Measurements from ENCODE around the gene PLAAT2. TPM values are rescaled to one million over a fixed set of nuclear protein-coding genes. Genes with fewer than 3 reads are reported as not detected.
"Not testable (repeated sequence)": the region's sequence is repeated elsewhere in the genome, so short reads cannot be mapped to it uniquely, and the experiment has no call there.

The PLAAT2 gene
- total RNA-seq, 2 experiments from 2014 or later = 0.57 TPM; not detected in 1

GRCh38 chr11:63537293-63538101 is 25.7 kb downstream of the PLAAT2 start:
- no peak for DNase-seq

GRCh38 chr11:63536669-63537292 is 26.4 kb downstream of the PLAAT2 start, which contains the start of gene PLAAT4:
PLAAT4 (plus strand) TSS chr11:63536808; CDS start chr11:63536869, 61 bp downstream.
- ChIA-PET POLR2A (interaction anchor here (0.5 to 6.2 kb wide), 10 partner anchors 9 to 696 kb away, joined by 3 to 106 read pairs (median 6); partner anchors contain the start of genes LGALS12 and PLAAT2), CTCF (interaction anchor here (0.5 to 4.3 kb wide), 17 partner anchors 8 to 447 kb away, joined by 3 to 32 read pairs (median 4); partner anchors contain the start of gene PLAAT2)
- peaks cover 70% of the 10 kb centered on the region for H3K4me1 Mint-ChIP-seq (ENCODE audit: low read depth)
- DNase-seq (peak; percentile 48), ATAC-seq (peak; percentile 71)
- H3K27me3 Mint-ChIP-seq (ENCODE audit: low read depth) = no peaks in the 10 kb centered on the region
- H3K36me3 Mint-ChIP-seq (ENCODE audit: low read depth) = peaks cover 11% of the 10 kb centered on the region
- peak within 1 kb of the TSS; percentile 92 for H3K27ac Mint-ChIP-seq
- H3K4me3 Mint-ChIP-seq = peak within 1 kb of the TSS; percentile 84
- H3K9me3 Mint-ChIP-seq (ENCODE audit: insufficient read depth) = no peaks in the 10 kb centered on the region

More at GRCh38 chr11:63537293-63538101, 25.7 kb downstream of the PLAAT2 start:
- POLR2A ChIA-PET = interaction anchor here (0.9 to 6.2 kb wide), 8 partner anchors 9 to 697 kb away, joined by 3 to 106 read pairs (median 6); partner anchors contain the start of gene PLAAT2
- Mint-ChIP-seq H3K9me3 (ENCODE audit: insufficient read depth) (no peaks in the 10 kb centered on the region), H3K27me3 (ENCODE audit: low read depth) (no peaks in the 10 kb centered on the region), H3K36me3 (ENCODE audit: low read depth) (peaks cover 11% of the 10 kb centered on the region), H3K4me1 (ENCODE audit: low read depth) (peaks cover 64% of the 10 kb centered on the region), H3K27ac (peak overlapping the region; percentile 92), H3K4me3 (peak overlapping the region; percentile 84)
- CTCF ChIA-PET = interaction anchor here (0.8 to 4.3 kb wide), 11 partner anchors 8 to 99 kb away, joined by 3 to 32 read pairs (median 4); partner anchors contain the start of gene PLAAT2
- ATAC-seq = peak; percentile 28

GRCh38 chr11:63535734-63536133 is 27.4 kb downstream of the PLAAT2 start:
- Mint-ChIP-seq H3K27me3 (ENCODE audit: low read depth) (no peaks in the 10 kb centered on the region), H3K36me3 (ENCODE audit: low read depth) (peaks cover 8% of the 10 kb centered on the region), H3K4me3 (peak overlapping the region; percentile 84), H3K9me3 (ENCODE audit: insufficient read depth) (no peaks in the 10 kb centered on the region), H3K4me1 (ENCODE audit: low read depth) (peaks cover 76% of the 10 kb centered on the region), H3K27ac (peak overlapping the region; percentile 92)
- POLR2A ChIA-PET = interaction anchor here (1.4 to 6.2 kb wide), 5 partner anchors 10 to 695 kb away, joined by 6 to 106 read pairs (median 16); partner anchors contain the start of gene PLAAT2
- CTCF ChIA-PET = interaction anchor here (0.8 to 4.3 kb wide), 6 partner anchors 16 to 202 kb away, joined by 3 to 30 read pairs (median 8); no protein-coding TSS in a partner anchor
- ATAC-seq (peak; percentile 41), DNase-seq (peak; percentile 67)

- DNase-seq = peak; percentile 44
- Mint-ChIP-seq H3K9me3 (ENCODE audit: insufficient read depth) (no peaks in the 10 kb centered on the region), H3K27ac (peak overlapping the region; percentile 92), H3K27me3 (ENCODE audit: low read depth) (no peaks in the 10 kb centered on the region), H3K4me3 (peak overlapping the region; percentile 42), H3K4me1 (ENCODE audit: low read depth) (peaks cover 74% of the 10 kb centered on the region), H3K36me3 (ENCODE audit: low read depth) (peaks cover 3% of the 10 kb centered on the region)
- peak; percentile 12 for ATAC-seq
- CTCF ChIA-PET = interaction anchor here (0.6 to 4.3 kb wide), 4 partner anchors 16 to 101 kb away, joined by 3 to 30 read pairs (median 12); no protein-coding TSS in a partner anchor
- POLR2A ChIA-PET = interaction anchor here (3.5 to 6.2 kb wide), 2 partner anchors 17 to 30 kb away, joined by 27 to 106 read pairs; partner anchors contain the start of gene PLAAT2
Measured at GRCh38 chr11:63534895-63535461, 28.2 kb downstream of the PLAAT2 start.

GRCh38 chr11:63534076-63534475 is 29.1 kb downstream of the PLAAT2 start:
- ChIA-PET POLR2A (interaction anchor here (1.1 kb wide), 1 partner anchor 17 kb away, joined by 5 read pairs; no protein-coding TSS in a partner anchor), CTCF (interaction anchor here (0.9 to 2.8 kb wide), 3 partner anchors 17 to 102 kb away, joined by 3 to 12 read pairs (median 4); no protein-coding TSS in a partner anchor)
- peaks cover 82% of the 10 kb centered on the region for H3K4me1 Mint-ChIP-seq (ENCODE audit: low read depth)

GRCh38 chr11:63532799-63533475 is 30.2 kb downstream of the PLAAT2 start:
- DNase-seq (no peak), ATAC-seq (no peak)
- Mint-ChIP-seq H3K9me3 (ENCODE audit: insufficient read depth) (no peaks in the 10 kb centered on the region), H3K4me3 (no peak overlapping the region), H3K27ac (no peak overlapping the region), H3K4me1 (ENCODE audit: low read depth) (peaks cover 79% of the 10 kb centered on the region), H3K36me3 (ENCODE audit: low read depth) (no peaks in the 10 kb centered on the region), H3K27me3 (ENCODE audit: low read depth) (no peaks in the 10 kb centered on the region)
- POLR2A ChIA-PET = no interaction called here
- CTCF ChIA-PET = interaction anchor here (0.9 to 2.8 kb wide), 5 partner anchors 16 to 103 kb away, joined by 3 to 12 read pairs (median 3); no protein-coding TSS in a partner anchor

More at GRCh38 chr11:63534076-63534475, 29.1 kb downstream of the PLAAT2 start:
- H3K36me3 Mint-ChIP-seq (ENCODE audit: low read depth) = peaks cover 3% of the 10 kb centered on the region
- H3K4me3 Mint-ChIP-seq = no peak overlapping the region
- H3K27me3 Mint-ChIP-seq (ENCODE audit: low read depth) = no peaks in the 10 kb centered on the region
- DNase-seq = no peak
- ATAC-seq = no peak
- no peaks in the 10 kb centered on the region for H3K9me3 Mint-ChIP-seq (ENCODE audit: insufficient read depth)
- peak overlapping the region; percentile 47 for H3K27ac Mint-ChIP-seq

- Mint-ChIP-seq H3K9me3 (ENCODE audit: insufficient read depth) (no peaks in the 10 kb centered on the region), H3K27me3 (ENCODE audit: low read depth) (no peaks in the 10 kb centered on the region), H3K4me3 (peak overlapping the region; percentile 20), H3K36me3 (ENCODE audit: low read depth) (no peaks in the 10 kb centered on the region), H3K4me1 (ENCODE audit: low read depth) (peaks cover 71% of the 10 kb centered on the region), H3K27ac (peak overlapping the region; percentile 48)
- DNase-seq = no peak
- ATAC-seq = no peak
- ChIA-PET CTCF (interaction anchor here (0.8 to 1.4 kb wide), 5 partner anchors 17 to 107 kb away, joined by 3 to 8 read pairs (median 3); no protein-coding TSS in a partner anchor), POLR2A (interaction anchor here (1.4 kb wide), 1 partner anchor 19 kb away, joined by 4 read pairs; no protein-coding TSS in a partner anchor)
Measured at GRCh38 chr11:63532117-63532516, 31.1 kb downstream of the PLAAT2 start.

- ChIA-PET POLR2A (interaction anchor here (0.6 to 1.4 kb wide), 2 partner anchors 20 to 650 kb away, joined by 3 to 4 read pairs; no protein-coding TSS in a partner anchor), CTCF (interaction anchor here (0.8 to 1.1 kb wide), 3 partner anchors 52 to 207 kb away, joined by 3 to 8 read pairs (median 3); no protein-coding TSS in a partner anchor)
- not testable (repeated sequence) for H3K9me3 Mint-ChIP-seq (ENCODE audit: insufficient read depth); H3K27me3 Mint-ChIP-seq (ENCODE audit: low read depth); H3K36me3 Mint-ChIP-seq (ENCODE audit: low read depth)
- DNase-seq (peak; percentile 85), ATAC-seq (peak; percentile 91)
- Mint-ChIP-seq H3K4me3 (peak overlapping the region; percentile 51), H3K27ac (peak overlapping the region; percentile 68), H3K4me1 (ENCODE audit: low read depth) (peaks cover 65% of the 10 kb centered on the region)
Measured at GRCh38 chr11:63531074-63531792, 31.9 kb downstream of the PLAAT2 start.

GRCh38 chr11:63530021-63530420 is 33.2 kb downstream of the PLAAT2 start:
- H3K27ac Mint-ChIP-seq = no peak overlapping the region
- CTCF ChIA-PET = interaction anchor here (1.8 kb wide), 1 partner anchor 51 kb away, joined by 9 read pairs; no protein-coding TSS in a partner anchor
- DNase-seq (no peak), ATAC-seq (no peak)
- H3K27me3 Mint-ChIP-seq (ENCODE audit: low read depth) = no peaks in the 10 kb centered on the region
- POLR2A ChIA-PET = no interaction called here
- no peaks in the 10 kb centered on the region for H3K9me3 Mint-ChIP-seq (ENCODE audit: insufficient read depth)
- no peak overlapping the region for H3K4me3 Mint-ChIP-seq
- H3K4me1 Mint-ChIP-seq (ENCODE audit: low read depth) = peaks cover 53% of the 10 kb centered on the region
- H3K36me3 Mint-ChIP-seq (ENCODE audit: low read depth) = no peaks in the 10 kb centered on the region

DNA sequence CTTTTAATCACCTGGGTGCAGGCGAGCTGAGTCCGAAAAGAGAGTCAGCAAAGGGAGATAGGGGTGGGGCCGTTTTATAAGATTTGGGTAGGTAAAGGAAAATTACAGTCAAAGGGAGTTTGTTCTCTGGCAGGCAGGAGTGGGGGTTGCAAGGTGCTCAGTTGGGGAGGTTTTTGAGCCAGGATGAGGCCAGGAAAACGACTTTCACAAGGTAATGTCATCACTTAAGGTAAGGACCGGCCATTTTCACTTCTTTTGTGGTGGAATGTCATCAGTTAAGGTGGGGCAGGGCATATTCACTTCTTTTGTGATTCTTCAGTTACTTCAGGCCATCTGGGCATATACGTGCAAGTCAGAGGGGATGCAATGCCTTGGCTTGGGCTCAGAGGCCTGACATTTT is 33.8 kb downstream of the PLAAT2 start:
- not testable (repeated sequence) for H3K4me3 Mint-ChIP-seq; H3K27ac Mint-ChIP-seq; H3K27me3 Mint-ChIP-seq (ENCODE audit: low read depth); DNase-seq; H3K9me3 Mint-ChIP-seq (ENCODE audit: insufficient read depth); H3K36me3 Mint-ChIP-seq (ENCODE audit: low read depth); ATAC-seq
- CTCF ChIA-PET = interaction anchor here (0.9 to 1.8 kb wide), 2 partner anchors 45 to 50 kb away, joined by 3 to 9 read pairs; no protein-coding TSS in a partner anchor
- POLR2A ChIA-PET = interaction anchor here (0.6 kb wide), 1 partner anchor 22 kb away, joined by 3 read pairs; no protein-coding TSS in a partner anchor
- peaks cover 48% of the 10 kb centered on the region for H3K4me1 Mint-ChIP-seq (ENCODE audit: low read depth)

All from activated CD8-positive, alpha-beta T cell treated with anti-CD3 and anti-CD28 coated beads, Interleukin-2, amount 10 ng/mL, durations not matched to agents 7 days and 5 days (primary cell).